NCI-H345 treated with DMSO at 0.1 percent for 48 hours (cell line): Measurements from ENCODE around the gene ZNF821.
"Not testable (repeated sequence)": the region's sequence is repeated elsewhere in the genome, so short reads cannot be mapped to it uniquely, and the experiment has no call there.

ENCODE experiments used
- DNase-seq: peaks from one replicate; lab custom pipeline; 2025; ENCODE audit not compliant: unreplicated experiment; lab: John Stamatoyannopoulos, UW

The ZNF821 gene

DNA sequence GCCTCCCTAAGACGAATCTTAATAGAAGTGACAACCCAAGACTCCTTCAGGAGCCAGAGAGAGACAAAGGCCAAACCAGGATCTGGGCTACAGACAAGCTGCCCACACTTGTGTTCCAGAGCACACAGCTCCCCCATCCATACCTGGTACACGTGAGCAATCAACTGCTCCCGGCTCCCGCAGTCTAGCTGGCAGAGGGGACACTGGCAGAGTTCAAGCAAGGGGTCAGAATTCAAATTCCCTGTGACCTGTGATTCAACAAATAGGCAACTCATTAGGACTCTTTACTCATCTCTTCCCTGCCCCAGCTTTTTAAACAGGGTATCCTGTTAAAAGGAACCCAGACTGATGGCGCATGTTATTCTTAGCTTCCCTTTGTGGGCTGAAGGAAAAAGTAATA lies 20.0 kb downstream of the ZNF821 start:
- DNase-seq, result no peak

DNA sequence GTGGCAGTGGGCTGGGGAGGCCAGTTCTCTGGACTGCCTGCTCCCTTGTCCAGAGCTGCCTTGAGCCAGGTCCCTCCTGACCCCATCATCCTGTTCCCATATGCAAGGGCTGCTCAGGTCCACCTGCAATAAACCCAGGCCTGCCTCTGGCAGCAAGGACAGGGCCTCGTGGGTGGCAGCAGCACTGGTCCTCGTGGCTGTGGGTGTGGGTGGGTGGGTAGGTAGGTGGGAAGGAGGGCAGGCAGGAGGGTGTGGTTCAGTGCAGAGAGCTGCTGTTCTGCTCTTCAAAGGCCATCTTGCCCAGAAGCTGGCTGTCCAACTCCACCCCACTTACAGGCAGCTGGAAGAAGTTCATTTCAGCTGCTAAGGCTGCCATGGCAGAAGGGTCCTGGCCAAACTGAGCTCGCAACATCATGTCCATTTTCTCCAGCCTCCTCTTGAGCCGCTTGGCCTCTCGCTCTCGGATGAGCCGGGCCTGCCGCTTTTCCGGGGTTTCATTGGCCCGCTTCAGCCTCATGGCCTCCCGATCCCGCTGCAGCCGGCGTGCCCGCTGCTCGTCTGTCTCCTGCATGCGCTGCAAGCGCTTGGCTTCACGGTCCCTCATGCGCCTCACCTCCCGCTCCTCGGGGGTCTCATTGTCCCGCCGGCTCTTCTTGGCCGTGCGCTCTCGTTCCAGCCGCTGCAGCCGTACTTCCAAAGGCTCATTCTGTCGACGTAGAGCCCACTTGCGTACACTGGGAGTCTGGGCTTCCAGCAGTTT lies 24.0 kb downstream of the ZNF821 start:
- no peak for DNase-seq

GRCh38 chr16:71855937-71856662 lies 27.9 kb downstream of the ZNF821 start:
- no peak for DNase-seq

DNA sequence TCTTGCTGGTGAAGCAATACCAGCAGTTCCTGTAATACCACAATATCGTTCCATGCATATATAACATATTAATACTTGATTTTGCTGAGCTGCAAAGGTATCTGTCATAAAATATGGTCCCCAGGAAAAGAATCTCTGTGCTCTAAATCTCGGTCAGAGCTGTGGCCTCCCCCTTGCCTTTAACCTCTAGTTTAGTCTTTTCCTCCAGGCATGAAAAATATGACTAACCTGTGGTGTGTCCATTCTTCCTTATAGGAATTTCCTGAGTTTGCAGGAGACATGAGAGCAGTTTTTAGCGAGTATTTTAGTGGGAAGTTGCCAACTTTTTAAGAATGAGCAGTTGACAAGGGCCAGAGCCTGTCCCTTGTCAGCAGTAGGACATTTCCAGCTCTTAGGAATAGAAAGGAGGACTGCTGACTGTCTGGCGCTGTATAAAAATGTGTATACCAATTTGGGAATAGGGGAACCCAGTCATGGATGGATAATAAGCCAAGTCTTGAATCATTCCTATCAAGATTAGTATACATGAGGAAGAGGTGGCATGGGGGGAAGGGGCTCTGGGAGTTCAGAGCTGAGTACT lies 29.5 kb downstream of the ZNF821 start:
- no peak for DNase-seq

GRCh38 chr16:71853413-71853812 lies 30.6 kb downstream of the ZNF821 start:
- DNase-seq, result no peak

GRCh38 chr16:71852561-71852960 lies 31.4 kb downstream of the ZNF821 start:
- DNase-seq, result no peak

DNA sequence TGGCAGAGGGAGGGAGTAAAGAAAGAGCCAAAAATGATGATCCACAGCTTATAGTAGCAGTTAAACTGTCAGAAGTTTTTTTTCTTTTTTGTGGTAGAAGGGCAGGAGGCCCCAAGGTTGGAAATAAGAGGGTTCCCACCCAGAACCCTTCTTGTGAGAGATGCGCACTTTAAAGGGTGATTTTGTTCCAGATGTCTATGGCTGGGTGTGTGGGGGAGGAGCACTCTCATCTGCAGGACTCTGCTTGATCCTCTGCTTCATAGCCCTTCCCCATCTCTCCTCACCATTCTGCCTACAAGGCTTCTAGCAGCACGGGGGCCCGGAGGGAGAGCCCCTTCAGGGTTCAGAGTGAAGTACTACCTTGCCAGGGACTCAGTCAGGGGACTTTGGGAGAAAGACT lies 31.8 kb downstream of the ZNF821 start:
- DNase-seq, result no peak

- DNase-seq, result no peak
These were observed 32.2 kb downstream of the ZNF821 start for GRCh38 chr16:71851746-71852145.

GRCh38 chr16:71848622-71849021 lies 35.4 kb downstream of the ZNF821 start:
- no peak for DNase-seq

DNA sequence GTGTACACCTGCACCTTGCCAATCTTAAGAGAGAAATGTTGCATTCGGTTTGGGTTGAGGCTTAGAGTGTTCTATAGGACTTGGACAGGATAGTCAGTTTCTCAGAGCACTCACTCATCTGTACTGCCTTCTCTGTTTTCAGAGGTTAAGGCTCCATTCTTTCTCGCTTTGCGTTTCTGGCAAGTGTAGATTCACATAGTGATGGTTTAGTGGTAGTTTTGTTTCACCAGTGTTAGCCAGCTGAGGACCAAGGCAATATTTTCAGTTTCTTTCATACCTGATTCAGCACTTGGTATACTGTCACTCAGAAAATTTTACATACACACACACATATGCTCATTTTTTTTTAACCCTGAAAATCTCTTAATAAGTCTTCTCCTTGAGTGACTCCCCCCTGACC lies 36.9 kb downstream of the ZNF821 start:
- no peak for DNase-seq

- no peak for DNase-seq
These were observed 37.6 kb downstream of the ZNF821 start for GRCh38 chr16:71846431-71846830.

GRCh38 chr16:71845639-71846430 lies 38.1 kb downstream of the ZNF821 start, which contains the start of gene ATXN1L:
ATXN1L (plus strand) TSS chr16:71845976; CDS start chr16:71849741, 3,765 bp downstream.
- peak; percentile 61 for DNase-seq

GRCh38 chr16:71843572-71843971 lies 40.4 kb downstream of the ZNF821 start:
- DNase-seq, result no peak

DNA sequence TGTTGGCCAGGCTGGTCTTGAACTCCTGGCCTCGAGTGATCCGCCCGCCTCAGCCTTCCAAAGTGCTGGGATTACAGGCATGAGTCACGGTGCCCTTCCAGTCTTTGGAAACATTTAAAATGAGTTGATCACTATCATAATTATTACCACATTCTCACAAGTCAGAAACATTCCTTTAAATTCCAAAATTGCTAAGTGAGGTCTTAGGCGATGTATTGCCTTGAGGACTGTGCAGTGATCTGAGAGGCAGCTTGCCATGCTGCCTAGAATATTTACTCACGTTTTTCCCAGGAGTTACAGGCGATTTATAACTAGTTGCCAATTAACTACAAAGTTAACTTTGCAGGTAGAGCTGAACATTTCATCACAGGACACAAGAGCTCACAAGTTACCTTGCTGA lies 43.9 kb downstream of the ZNF821 start:
- no peak for DNase-seq

GRCh38 chr16:71837150-71837549 lies 46.8 kb downstream of the ZNF821 start:
- no peak for DNase-seq

- DNase-seq, result no peak
These were observed 49.7 kb downstream of the ZNF821 start for GRCh38 chr16:71834291-71834690.

DNA sequence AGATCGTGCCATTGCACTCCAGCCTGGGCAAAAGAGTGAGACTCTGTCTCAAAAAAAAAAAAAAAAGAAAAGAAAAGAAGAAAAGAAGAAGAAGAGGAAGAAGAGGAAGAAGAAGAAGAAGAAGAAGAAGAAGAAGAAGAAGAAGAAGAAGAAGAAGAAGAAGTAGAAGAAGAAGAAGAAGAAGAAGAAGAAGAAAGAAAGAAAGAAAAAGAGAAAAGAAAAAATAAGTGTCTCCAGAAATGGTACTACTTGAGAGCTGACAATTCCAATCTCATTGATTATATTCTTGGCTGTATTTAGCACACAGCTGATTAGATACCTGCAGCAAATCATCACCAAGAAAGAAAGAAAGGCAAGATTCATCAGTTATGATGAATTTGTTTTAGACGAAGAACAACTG lies 51.9 kb downstream of the ZNF821 start:
- DNase-seq, result not testable (repeated sequence)

DNA sequence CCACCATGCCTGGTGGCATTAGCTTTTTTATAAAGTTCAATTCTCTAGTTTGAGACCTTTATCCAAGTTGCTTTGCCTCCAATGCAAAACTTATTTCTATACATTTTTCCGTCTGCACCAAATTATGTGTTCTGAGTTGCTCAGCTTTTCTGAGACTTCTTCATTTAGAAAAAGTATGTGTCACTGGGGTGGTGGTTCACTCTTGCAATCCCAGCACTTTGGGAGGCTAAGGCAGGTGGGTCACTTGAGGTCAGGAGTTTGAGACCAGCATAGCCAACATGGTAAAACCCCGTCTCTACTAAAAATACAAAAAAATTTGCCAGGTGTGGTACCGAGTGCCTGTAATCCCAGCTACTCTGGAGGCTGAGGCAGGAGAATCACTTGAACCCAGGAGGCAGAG lies 52.3 kb downstream of the ZNF821 start:
- DNase-seq, result not testable (repeated sequence)

- no peak for DNase-seq
These were observed 53.6 kb downstream of the ZNF821 start for GRCh38 chr16:71830359-71830758.

DNA sequence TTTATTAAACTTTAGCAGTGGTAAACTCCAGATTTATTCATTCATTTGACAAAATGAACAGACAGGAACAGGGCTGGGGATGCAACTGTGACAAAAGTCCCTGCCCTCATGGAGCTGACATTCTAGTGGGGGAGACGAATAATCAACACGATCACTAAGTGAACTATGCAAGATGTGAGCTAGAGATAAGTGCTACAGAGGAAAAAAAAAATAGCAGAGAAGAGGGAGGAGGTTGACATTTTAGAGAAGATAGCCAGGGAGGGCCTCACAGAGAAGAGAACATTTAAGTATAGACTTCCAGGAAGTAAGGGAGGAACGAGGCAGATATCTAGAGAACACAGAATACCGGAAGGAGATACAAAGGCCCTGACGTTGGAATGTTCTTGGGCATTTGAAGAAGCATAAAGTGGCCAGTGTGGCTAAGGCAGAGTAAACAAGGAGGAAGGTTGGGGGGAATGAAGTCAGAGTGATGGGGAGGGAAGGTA lies 57.4 kb downstream of the ZNF821 start:
- DNase-seq, result no peak

GRCh38 chr16:71817155-71817500 lies 66.9 kb downstream of the ZNF821 start:
- not testable (repeated sequence) for DNase-seq
